A549 treated with Mapracorat at 1 μM for 4 hours (cell line): ENCODE results near the gene BDNF. TPM values are rescaled to one million over a fixed set of nuclear protein-coding genes. Genes with fewer than 3 reads are reported as not detected.

Source experiments
- total RNA-seq: library from RNA; stranded (reverse); fragments of 200-300 nt; extraction: Qiagen RNA extraction; gene quantifications from 5 replicates; pipeline ENCODE4 v1.2.3, GENCODE V29; 2022

Gene BDNF
- 7.6 to 9.5 TPM (median 8.0 TPM) in 5 replicates for total RNA-seq

DNA sequence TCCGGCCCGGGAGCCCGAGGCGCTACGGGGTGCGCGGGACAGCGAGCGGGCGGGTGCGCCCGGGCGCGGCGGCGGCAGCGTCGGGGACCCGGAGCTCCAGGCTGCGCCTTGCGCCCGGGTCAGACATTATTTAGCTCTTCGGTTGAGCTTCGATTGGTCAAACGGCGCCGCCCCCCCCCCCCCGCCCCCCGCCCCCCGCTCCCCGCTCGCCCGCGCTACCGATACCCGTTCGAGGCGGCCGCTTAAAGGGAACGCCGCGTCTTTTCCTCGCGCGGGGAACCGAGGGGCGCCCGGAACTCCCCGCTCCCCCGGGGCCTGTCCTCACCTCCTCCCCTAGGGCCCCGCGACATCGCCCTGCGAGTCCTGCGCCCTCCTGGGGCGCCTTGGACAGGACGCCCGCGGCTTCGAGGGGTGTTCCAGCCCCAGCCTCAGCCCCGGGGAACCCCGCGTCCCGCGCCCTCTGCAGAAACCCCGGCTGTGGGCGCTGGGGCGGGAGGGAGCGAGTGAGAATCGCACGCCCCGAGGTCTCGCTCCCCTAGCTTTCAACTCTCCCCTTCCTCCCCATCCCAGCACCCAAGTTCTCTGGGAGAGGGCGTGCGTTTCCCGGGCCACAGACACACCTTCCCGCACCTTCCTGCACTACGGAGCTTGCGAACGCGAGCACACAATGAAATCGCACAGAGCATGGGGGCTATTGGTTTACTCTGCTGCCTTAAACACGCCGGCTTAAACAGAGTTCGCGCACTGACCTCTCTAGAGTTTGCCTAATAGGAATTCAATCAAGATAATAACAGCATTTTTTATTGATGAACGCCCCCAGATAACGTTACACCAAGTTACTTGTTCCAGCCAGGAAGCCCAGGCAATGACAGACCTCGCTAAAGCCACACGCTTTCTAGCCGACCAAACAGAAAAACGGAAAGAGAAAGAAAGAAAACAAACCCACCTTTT, at the start of gene BDNF:
BDNF (minus strand) TSS at position 105 of the 951 bp plus-strand sequence. CDS start 41,891 bp downstream, outside the sequence.

Other genes starting within 250 kb of the BDNF start
- 28.2 to 39.9 TPM (median 36.1 TPM) in 5 replicates for gene LGR4, start 227.7 kb downstream of the BDNF start, total RNA-seq
- gene LIN7C, start 193.7 kb downstream of the BDNF start, total RNA-seq: 5.3 to 8.2 TPM (median 6.1 TPM) in 5 replicates